ENCODE measurements around the gene CREB5.

CREB5 gene

DNA sequence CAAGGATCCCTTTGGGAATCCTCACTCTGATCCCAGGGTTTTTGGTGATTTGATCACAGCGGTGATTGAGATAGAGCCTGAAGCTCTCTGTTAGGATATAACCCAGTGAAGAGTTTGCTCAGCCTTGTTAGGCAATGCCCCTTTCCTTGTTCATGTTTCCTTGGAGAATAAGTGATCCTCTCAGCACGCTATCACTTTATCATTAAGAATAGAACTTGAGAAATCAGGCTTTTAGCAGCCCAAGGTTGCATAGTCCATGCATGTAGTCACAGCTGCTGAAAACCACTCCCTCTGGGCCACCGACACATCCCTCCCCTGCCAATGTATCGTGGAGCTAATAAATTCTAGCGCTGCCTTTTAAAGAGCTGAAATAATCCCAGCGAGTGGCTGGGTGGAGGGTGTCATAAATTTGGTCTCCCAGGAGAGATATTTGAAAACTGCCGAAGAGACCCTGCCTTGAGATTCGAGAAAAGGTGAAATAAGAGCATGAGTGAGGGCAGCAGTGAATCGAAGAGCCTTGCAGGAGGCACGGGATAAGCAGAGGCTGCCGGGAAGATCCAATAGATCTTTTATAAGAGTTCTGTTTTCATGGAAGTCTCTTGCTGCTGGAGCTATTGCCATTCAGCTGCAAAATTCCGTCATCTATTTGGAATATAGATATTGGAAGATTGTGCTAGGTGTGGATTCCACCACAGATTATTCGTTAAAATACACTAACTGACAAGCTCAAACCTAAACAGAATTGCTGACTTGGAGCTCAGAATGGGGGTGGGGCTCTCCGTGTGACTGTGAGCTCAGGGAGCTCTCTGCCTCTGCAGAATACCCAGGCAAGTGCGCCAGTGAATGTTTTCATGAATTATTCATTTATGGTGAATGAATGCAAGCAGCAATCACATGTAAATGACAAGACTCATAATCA, 296.0 kb downstream of the CREB5 start:
- DNase-seq (ENCODE audit: low read depth in 2 of 2), result no peak

DNA sequence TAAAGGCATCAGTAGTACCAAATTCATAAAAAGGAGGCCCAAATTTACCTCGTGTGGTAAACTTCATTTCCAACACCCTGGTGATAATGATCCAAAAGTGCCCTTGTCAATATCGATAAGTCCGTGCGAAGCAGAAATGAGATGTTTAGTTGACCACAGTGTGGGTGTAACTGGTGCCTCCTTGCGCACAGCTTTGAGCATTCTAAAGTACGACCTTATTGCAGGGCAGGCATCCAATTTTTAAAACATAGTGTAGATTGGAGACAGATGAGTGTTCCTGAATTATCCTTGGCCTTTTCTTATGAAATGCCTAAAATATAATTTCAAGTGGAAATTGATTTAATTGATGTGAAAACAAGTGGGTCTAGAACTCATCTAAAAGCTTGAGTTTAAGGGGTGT, 297.4 kb downstream of the CREB5 start:
- DNase-seq (ENCODE audit: low read depth in 2 of 2), result no peak

GRCh38 chr7:28711114-28711513, 298.8 kb downstream of the CREB5 start:
- no peak for DNase-seq (ENCODE audit: low read depth in 2 of 2)

DNA sequence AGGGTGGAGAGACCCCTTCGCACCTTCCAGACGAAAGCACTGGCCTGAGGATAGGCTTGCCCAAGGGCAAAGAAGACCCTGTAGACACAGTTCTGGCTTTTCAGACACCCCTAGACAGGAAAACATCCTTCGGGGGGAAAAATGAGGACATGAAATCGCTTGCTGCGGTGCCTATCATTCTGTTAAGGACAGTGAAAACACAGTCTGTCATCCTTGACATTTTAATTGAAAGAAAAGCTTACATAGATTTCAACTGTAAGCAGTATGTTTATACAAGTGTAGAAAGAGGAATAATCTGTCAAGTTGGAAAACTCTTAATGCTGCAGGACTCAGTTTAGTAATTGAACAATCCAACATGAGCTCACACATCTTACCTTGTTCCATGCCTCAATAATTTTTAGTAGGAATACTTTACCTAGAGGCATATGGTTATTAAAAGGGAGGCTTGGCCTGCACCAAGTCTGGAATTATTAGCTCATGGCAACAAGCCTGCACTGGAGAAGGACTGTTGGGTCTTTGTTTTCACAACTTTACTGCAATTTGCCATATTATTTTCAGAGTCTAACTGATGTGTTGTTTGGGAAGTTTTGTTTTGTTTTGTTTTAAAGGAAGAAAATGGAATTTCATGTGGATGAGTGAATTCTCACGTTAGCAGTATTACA, 302.3 kb downstream of the CREB5 start:
- no peak for DNase-seq (ENCODE audit: low read depth in 2 of 2)

DNA sequence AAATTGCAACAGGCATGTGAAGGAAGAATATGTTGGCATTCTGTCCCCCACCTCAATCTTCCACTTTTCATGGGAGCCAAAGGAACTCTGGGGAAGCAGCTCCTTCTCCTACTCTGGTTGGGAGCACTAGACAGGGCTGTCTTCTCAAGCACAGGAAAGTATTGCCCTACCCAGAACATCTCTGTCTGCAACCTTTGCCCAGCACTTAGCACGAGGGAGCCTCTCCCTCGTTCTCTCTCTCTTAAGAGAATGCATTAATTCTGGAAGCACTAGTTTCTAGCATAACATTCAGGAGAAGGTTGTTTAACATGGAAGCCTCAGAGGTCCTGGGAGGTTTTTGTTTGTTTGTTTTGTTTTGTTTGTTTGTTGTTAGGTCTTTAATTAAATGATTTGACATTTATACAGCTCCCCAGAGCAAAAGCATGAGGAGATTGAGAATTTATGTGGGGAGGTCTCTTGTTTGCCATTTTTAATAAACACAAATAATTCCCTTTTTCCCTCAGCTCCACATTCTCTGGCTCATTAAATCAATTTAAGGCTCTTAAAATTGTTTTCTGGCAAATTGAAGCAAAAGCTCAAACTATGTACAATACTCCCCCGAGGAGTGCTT, 305.2 kb downstream of the CREB5 start:
- no peak for DNase-seq (ENCODE audit: low read depth in 2 of 2)

GRCh38 chr7:28718055-28718481, 305.8 kb downstream of the CREB5 start:
- DNase-seq (ENCODE audit: low read depth in 2 of 2), result no peak

DNA sequence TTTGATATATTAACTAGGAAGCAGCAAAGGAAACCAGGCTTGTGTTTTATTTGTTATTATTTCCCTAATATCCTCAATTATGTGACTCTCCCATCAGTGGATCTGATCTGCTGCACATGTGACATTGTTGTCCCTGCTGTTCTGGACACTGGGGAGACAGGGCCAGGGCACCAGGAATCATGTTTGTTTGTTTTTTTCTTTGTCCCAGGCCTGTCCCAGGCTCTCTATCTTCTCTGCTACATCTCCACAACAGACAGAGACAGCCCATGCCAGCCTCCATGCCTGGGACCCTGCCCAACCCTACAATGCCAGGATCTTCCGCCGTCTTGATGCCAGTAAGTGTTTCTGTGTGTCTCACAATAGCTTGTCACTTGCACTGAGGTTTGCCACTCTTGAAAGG, 306.2 kb downstream of the CREB5 start:
- DNase-seq (ENCODE audit: low read depth in 2 of 2), result no peak

DNA sequence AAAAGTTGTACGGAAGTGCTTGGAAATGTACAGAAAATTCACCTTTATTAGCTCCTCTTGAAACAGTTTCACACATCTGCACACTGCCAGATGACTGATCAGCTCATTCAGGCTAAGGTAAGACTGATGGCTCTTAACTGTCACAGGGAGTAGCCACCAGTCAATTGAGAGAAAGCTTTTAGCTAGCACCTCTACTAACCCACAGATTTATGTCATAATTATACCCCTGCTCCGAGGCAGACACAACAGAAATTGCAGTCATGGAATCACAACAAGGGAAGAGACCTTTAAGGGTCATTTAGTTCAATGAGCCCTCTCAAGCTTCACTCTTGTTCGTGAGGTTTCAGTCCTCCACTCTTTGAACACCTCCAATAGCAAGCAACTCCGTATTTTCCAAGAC, 310.4 kb downstream of the CREB5 start:
- DNase-seq (ENCODE audit: low read depth in 2 of 2), result no peak

- DNase-seq (ENCODE audit: low read depth in 2 of 2), result no peak
These were observed 311.0 kb downstream of the CREB5 start for GRCh38 chr7:28723336-28723735.

- no peak for DNase-seq (ENCODE audit: low read depth in 2 of 2)
These were observed 312.2 kb downstream of the CREB5 start for GRCh38 chr7:28724563-28724962.

- DNase-seq (ENCODE audit: low read depth in 2 of 2), result no peak
These were observed 312.8 kb downstream of the CREB5 start for GRCh38 chr7:28725045-28725642.

DNA sequence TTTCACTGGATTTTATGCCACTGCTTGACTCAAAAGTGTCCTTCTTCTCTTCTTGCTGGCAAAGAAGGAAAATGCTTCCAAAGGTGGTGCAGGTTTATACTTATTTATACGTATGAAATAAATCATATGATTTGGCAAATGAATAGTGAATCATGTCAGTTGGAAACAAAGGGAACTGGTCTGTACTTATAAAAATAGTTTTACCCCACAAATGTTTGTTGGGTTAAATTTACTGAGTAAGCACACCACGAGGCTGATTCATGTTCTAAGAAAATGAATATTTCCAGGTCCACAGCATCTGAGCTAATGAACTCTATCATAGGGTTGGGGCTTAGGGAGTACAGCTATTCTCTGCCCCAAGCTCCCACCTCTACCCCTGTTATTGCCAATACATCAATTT, 313.6 kb downstream of the CREB5 start:
- DNase-seq (ENCODE audit: low read depth in 2 of 2), result no peak

DNA sequence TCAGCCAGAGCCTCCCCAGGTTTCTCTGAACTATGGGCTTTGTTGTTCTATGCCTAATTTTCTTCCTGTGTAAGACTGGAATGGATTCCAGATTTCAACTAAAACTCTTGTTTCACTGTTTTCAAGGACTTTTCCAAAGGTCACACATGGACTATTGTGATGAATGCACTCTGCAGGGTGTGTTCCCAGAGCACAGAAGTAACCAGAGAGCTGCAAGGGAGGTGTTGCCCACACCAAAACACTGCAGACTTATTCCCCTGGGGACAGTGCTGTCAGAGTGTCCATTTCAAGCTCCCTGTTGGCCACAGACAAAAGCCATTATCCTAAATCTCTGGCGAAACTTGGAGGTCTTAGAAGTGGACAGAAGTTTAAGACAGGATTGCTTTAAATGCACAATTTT, 314.2 kb downstream of the CREB5 start:
- DNase-seq (ENCODE audit: low read depth in 2 of 2), result no peak

DNA sequence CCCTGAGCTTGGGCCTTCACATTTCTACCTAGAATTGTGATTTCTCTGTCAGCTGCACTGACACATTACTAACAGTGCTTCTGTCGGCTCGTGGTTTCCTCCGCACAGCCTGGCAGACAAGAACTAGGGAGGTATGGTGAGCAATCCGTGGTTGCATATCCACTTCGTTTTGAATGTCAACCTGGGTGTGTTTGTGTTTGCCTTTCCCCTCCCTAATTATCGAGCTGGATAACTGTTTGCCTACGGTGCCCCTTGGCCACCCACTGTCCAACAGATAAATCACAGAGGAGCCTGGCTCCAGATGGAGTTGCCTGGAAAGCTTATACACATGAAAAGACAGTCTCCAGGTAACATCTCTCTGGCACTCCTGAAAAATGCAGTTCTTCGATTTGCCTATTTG, 317.0 kb downstream of the CREB5 start:
- DNase-seq (ENCODE audit: low read depth in 2 of 2), result no peak

GRCh38 chr7:28729727-28730126, 317.4 kb downstream of the CREB5 start:
- no peak for DNase-seq (ENCODE audit: low read depth in 2 of 2)

- DNase-seq (ENCODE audit: low read depth in 2 of 2), result no peak
These were observed 318.9 kb downstream of the CREB5 start for GRCh38 chr7:28731092-28731658.

DNA sequence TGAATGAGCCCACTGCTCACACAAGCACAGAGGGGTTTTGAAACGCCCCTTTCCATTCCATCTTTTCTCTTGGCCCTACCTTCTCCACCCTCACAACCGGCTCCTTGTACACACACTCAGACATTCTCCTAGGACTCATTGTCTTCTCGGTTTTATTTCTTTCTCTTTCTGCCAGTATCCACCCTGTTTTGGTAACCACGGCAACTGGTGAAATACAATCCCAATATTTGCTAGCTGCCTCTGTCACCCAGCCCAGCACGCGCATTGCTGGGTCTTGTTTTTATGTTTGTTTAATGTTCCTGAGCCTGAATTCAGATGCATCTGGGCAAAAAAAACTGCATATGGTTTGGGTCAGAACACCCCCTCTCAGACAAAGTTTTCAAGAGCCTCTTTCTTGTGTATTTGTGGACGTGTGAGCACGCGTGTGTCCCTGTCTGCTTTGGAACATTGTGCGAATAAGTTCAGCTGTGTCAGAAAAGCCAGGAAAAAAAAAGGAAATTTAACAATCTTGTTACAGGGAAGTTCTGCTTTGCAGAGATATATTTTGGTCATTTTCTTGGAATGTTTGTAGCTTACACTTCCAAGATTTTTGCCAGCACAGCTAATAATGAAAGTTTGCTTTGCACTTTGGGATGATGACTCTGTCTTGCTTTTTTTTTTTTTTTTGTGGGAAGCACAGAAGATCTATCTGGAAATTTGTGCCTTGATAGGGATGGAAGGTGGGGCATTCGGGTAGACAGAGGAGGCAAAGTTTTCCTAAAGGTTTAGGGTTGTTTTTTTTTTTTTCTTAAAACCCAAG, 320.0 kb downstream of the CREB5 start:
- DNase-seq (ENCODE audit: low read depth in 2 of 2), result no peak

GRCh38 chr7:28733035-28733434, 320.7 kb downstream of the CREB5 start:
- DNase-seq (ENCODE audit: low read depth in 2 of 2), result no peak

GRCh38 chr7:28738412-28738811, 326.1 kb downstream of the CREB5 start:
- no peak for DNase-seq (ENCODE audit: low read depth in 2 of 2)

- no peak for DNase-seq (ENCODE audit: low read depth in 2 of 2)
These were observed 326.8 kb downstream of the CREB5 start for GRCh38 chr7:28739128-28739527.

GRCh38 chr7:28739826-28740225, 327.5 kb downstream of the CREB5 start:
- DNase-seq (ENCODE audit: low read depth in 2 of 2), result no peak
